Measurements from ENCODE around the gene F2RL3. TPM values are rescaled to one million over a fixed set of nuclear protein-coding genes. Genes with fewer than 3 reads are reported as not detected.

The F2RL3 gene
- total RNA-seq, 1 experiment from 2014 or later, result not detected

DNA sequence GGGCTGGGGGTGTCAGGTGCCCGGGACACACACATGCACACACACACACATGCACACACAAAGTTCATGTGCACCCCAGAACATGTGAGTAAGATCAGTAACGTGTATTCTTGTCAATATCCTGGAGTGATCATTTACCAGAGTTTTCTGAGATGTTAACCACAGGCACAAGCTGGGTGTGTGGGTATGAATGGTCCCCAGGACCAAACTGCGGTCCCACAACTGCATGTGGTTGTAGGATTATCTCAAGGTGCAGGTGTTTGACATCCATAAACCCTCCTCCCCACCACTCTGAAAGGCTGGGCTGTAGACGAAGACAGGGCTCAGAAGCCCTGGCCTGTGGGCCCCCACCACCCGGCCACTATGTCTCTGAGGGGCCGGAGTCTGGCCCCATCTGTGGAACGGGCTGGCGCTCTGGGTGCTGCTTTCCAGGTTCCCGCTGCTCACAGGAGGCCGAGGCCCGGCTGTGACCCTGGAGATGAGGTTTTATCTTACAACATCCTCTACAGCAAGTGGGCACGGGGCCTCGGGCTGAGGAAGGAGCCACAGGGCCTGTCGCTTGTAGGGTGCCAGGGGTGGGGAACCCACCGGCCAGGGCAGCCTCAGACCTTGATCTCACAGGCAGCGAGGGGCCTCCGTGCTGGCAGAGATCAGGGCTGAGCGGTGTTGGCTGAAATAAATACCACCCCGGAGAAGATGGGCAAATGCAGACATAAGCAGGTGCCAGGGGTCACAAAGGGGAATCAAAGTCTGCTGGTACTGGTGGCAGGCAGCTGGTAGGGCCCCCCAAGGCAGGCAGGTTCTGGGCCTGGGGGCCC lies 4.3 kb downstream of the F2RL3 start:
- no peak for DNase-seq (ENCODE audit: extremely low read depth, low read depth)

DNA sequence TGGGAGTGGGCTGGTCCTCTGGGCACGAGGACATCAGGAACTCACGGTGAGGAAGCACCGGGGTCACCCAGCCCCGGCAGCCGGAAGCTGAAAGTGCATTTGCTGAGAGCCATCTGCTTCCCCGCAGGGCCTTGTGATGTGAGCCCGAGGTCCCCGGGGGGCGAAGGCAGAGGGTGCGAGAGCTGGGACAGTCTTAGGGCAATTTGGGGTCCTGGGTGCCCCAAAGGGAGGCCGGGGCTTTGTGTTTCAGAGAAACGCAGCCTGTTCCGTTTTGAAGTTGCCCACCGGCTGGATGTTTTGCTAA lies 4.8 kb downstream of the F2RL3 start:
- DNase-seq (ENCODE audit: extremely low read depth, low read depth), result no peak

DNA sequence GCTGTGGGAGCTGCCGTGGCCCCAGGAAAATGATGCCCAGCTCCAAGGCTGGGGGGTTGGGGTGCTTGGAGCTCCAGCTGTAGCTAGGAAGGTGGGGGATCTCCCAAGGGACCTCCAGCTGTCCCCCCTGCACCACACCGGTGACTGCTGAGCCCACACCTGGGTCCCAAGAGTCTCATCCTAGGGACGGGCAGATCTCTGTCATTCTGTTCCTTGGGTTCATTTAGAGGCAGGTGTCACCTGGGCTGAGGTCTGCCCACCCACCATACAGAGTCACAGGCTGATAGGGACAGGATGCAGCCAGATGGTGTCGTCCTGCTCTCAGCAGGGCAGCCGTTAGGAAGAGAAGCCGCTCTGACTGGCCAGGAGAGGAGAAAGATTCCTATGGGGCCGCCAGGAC lies 5.3 kb downstream of the F2RL3 start:
- no peak for DNase-seq (ENCODE audit: extremely low read depth, low read depth)

DNA sequence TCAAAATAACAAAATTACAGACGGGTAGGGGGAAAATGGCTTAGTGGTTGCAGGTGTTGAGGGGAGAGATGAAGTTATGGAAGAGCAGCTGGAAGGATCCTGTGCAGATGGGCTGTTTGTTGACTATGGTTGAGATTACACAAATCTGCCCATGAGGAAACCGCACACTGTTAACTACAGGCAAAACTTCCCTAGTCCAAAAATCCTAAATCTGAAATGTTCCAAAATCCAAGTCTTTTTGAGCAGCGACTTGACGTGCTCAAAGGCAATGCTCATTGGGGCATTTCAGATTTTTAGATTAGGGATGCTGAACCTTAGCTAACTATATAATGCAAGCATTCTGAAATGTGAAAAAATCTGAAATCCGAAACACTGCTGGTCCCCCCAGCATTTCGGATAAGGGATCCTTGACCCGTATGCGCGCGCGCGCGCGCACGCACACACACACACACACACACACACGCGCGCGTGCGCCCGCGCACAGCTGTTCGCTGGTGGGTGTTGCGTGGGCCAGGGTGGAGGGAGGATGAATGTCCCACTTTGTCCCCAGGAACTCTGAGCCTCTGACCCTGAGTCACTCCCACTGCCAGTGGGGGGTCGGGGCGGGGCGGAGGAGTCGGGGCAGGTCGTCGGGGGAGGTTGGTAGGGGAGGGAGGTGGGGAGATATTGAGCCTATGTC lies 6.8 kb downstream of the F2RL3 start:
- DNase-seq (ENCODE audit: extremely low read depth, low read depth), result no peak

DNA sequence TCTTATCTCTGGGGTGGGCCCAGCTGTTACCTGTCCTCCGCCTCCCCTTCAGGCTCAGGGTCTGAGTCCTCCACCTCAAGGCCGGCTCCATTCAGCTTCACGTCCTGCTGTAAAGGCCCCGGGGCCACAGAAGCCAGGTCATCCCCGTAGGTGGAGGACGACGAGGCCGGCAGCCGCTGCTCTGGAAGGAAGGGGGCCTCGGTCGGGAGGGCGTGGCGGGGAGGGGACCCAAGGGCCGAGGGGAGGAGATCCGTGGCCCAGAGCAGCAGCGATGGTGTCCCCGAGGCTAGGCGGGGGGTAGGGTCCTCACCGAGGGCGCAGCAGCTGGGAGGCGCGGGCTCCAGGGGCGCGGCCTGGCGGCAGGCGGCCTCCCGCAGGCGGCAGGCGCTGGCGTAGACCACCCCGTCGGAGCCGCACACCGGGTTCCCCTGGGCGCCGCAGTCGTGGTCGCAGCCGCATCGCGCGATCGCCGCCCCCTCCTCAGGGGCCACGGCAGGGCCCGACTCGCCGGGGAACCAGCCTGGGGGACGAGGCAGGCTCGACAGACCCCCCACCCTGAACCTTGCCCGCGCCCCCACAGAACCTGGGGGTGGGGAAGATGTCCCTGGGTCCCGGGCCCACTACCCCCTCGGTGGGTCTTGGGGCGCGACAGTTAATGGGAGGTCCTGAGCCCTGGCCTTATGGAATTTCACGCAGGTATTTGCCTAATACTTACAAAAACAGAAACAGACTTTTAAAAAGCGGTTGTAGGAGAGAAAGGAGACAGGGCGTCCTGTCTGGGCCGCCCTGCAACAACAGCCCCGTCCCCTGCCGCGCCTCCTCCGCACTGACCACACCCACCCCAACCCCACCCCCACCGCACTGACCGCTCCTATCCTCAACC lies 7.6 kb downstream of the F2RL3 start:
- DNase-seq (ENCODE audit: extremely low read depth, low read depth), result no peak

DNA sequence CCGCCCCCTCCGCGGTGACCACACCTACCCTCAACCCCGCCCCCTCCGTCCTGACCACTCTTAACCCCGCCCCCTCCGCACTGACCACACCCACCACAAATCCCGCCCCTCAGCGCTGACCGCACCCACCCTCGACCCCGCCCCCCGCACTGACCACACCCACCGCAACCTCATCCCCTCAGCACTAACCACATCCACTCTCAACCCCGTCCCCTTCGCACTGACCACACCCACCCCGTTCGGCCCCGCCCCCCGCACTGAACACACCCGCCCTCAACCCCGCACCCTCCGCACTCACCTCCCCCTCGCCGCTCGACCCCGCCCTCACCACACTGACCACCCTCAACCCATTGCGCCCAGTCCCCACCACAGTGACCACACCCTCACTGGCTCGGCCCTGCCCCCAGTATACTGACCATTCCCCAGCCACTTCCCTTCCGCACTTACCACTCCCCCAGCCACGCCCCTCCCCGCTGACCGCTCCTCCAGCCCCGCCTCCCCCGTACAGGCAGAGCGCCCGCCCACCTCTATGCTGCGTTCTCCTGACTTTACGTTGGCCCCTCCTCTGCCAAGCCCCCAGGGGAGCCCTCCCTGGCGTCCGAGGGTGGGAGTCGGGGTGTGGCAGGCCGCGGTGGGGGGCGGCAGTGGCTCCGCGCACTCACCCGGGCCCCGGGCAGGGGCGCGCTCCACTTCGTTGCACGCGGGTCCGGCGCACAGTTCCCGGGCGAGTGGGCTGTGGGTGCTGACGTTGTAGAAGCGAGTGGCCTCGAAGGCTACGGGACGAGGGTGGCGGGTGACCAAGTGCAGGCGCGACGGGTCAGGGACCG lies 8.4 kb downstream of the F2RL3 start:
- DNase-seq (ENCODE audit: extremely low read depth, low read depth), result peak; percentile 16

DNA sequence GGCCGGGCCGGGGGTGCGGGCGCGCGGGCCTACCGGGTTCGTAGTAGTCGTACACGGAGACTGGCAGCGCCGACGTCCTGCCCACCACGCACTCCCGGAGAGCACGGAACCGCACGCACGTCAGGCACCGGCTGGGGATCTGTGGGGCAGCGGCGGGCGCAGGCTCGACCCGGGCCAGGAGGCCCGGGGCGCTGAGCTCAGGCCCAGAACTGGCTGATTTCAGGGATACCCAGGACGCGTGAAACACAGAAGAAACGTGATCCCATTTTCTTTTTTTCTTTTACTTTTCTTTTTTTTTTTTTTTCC lies 9.0 kb downstream of the F2RL3 start:
- no peak for DNase-seq (ENCODE audit: extremely low read depth, low read depth)

DNA sequence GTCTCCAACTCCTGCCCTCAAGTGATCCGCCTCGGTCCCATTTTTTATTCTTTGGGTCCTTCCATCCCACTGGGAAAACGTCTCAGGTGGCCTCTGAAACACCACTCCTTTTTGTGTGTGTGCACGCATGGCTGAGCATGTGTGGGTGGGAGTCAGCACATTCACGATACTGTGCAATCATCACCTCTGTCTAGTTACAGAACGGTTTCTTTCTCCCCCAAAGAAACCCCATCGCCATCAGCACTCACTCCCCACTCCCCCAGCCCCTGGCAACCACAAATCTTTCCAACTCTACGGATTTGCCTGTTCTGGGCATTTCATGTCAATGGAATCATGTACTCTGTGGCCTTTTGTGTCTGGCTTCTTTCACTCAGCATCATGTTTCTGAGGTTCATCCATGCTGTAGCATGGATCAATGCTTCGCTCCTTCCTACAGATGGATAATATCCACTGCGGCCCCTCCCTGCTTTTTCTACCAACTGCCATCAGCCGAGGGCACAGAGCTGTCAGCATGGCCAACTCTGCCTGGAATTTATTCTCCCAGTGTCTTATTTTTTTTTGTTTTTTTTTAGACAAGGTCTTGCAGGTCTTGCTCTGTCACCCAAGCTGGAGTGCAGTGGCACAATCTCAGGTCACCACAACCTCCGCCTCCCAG lies 9.7 kb downstream of the F2RL3 start:
- no peak for DNase-seq (ENCODE audit: extremely low read depth, low read depth)

DNA sequence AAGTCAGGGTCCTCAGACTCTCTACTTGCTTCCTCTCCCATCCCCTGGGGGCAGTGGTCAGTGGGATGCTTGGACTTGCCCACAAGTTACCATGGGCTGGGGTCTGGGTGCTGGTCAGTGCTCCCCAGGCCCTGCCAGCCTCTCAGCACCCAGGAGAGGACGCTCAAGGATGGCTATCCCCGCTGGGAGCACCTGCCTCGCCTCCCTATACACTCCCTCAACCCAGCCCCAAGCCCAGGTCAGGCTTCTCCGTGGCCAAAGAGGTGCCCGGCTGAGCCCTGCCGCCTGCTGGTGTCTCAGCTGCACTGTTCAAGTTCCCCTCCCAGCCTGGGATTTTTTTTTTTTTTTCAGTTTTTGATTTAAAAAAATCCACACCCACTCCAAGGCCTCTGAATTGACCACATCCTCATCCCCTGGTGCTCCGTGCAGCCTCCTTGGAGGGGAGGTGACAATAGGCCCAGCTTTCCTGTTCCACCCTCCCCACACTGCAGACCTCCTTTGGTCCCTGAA lies 10.8 kb downstream of the F2RL3 start:
- no peak for DNase-seq (ENCODE audit: extremely low read depth, low read depth)

DNA sequence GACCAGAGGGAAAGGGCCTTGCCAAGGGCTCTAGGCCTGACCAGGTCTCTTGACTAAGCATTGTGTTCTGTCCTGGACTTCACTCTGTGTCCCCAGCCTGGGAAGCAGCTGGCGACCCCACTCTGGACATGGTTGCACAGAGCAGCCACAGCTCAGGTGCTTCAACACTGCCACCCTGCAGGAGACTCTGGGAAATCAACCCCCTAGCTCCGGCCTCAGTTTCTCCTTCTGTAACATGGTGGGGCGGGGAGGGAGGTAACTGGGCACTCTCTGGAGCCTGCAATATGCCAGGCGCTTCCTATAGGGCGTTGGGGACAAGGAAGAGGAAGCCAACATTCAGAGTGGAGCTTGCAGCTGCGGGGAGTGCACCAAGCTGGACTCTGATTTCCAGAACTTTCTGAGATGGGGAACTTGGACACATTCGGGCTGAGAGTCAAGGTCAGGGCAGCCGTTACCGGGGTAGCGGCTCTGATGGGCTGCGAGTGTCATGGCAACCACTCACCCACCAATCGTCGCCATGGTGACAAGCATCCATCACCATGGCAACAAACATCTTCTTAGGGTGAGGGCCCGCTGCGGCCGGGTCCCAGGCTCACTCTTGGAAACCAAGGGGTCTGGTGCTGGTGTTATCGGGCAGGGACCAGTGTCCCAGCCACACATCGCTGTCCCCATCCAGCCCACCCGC lies 12.8 kb downstream of the F2RL3 start:
- no peak for DNase-seq (ENCODE audit: extremely low read depth, low read depth)

DNA sequence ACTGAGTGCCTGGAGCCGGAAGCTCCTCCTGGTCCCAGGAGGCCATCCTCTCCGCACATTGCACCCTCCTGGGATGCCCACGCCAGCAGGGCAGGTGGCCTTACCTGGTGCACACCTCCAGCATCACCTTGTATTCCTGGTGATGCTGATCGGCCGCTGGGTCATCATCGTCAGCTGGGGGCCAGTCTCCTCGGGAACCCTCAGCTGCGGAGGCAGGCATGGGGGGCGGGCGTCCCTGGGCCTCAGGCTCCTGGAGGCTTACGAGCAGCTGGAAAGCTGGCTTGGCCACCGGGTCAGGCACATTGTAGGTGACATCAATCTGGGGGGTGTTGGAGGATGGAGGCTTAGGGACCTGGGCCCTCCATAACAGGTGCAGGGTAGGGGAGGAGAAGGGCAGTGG lies 13.7 kb downstream of the F2RL3 start:
- DNase-seq (ENCODE audit: extremely low read depth, low read depth), result no peak

DNA sequence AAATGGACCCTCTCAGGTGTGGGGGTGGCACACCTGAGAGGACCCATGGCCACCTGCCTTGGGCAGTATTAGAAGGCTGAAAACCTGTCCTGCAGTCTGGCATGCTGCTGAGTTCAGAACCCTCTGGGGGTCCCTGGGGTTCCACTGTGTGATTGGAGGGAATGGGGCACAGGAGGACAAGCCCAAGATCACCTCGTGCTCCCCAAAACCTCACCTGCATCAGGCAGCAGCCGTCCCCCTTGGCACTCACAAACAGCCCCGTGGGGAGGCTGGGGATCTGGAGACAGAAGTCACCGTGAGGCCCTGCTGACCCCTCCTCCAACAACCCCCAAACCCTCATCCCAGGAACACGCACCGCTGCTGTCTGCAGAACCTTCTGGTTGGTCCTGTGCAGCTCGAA lies 14.5 kb downstream of the F2RL3 start:
- DNase-seq (ENCODE audit: extremely low read depth, low read depth), result no peak

DNA sequence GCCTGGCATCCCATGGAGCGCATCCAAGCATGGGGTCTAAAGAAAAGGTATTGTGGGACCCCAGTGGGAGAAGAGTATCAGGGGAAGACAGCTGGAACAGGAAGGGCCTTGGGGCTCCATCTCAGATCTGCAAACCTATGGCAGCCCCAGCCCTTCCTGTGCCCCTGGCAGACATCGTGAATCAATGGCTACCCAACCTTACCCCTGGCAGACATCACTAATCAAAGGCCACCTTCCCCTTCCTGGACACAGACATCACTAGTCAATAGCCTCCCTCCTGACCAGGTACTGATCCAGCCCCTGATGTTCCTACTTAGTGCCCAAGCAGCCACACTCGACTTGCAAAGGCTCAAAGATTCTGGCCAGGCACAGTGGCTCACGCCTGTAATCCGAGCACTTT lies 15.8 kb downstream of the F2RL3 start:
- no peak for DNase-seq (ENCODE audit: extremely low read depth, low read depth)

DNA sequence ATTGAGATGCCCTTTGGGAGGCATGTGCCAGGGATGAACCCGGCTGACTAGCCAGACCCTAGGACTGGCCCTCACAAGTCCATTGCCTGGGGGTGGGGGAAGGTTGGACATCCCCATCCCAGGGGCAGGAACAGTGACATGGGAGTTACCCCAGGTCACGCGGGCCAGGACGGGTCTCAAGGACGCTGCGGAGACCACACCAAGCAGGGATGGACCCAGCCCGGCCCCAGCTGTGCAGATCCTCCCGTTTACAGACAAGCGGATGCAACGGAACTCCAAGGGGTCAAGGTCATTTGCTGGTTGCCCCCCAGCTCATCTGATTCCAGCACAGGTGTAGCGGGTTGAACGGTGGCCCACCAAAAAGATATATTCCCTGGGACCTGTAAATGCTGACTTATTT lies 20.0 kb downstream of the F2RL3 start:
- no peak for DNase-seq (ENCODE audit: extremely low read depth, low read depth)

DNA sequence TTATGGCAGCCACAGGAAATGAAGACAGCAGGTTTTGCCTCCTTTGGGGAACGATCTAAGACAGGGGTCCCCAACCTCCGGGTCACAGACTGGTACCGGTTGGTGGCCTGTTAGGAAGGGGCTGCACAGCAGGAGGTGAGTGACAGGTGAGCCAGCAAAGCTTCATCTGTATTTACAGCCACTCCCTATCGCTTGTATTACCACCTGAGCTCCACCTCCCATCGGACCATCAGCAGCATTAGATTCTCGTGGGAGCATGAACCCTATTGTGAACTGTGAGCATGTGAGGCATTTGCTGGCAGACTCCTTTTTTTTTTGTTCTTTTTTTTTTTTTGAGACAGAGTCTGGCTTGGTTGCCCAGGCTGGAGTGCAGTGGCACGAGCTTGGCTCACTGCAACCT lies 22.2 kb downstream of the F2RL3 start:
- DNase-seq (ENCODE audit: extremely low read depth, low read depth), result no peak

DNA sequence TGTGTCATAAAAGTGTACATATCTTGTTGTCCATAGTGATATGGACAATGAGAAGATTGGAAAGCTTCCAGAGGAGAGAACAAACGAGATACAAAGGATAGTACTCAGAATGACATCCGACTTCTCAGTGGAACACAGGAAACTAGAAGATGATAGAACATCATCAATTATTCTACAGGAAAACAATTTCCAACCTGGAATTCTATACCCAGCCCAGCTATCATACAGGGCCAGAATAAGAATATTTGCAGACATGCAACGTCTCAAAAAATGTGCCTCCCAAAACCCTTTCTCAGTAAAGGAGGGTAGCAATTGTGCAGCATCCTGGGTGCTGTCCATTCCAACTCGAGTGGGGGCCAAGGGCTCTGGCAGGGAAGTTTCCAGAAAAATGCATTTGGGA lies 24.0 kb downstream of the F2RL3 start:
- DNase-seq (ENCODE audit: extremely low read depth, low read depth), result no peak

DNA sequence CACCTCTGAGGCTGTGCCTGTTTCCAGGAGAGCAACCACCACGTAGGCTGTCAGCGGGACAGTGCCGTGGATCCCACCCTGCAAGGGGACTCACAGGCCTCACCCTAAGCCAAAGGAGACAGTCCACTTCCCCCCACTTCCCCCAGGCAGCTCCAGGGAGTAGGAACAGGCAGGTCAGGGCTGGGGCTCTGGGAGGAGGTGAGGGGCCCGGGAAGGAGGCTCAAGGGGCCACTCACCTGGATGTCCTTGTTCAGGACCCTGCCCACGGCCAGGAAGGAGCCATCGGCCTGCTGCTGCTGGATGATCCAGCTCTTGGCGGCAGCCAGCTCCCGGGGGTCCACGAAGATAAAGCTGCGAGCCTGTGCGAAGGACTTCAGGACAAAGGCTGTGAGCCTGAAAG lies 25.6 kb downstream of the F2RL3 start:
- no peak for DNase-seq (ENCODE audit: extremely low read depth, low read depth)

DNA sequence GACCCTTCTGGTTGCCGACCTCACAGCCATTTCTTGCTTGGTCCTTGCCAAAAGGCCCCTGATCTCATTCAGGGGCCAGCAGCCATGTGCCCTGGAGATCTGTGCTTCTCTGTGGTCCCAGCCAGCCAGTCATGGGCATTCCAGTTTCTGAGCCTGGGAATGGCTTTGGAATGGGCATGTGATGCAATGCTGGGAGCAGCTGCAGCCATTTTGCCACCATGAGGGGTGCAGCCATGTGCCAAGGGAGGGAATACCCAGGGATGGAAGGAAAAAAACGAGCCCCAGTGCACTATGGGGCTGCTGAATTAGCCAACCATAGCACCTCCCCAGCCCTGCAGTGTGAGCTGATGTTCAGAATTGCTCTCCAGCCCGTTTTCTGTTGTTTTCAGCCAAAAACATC lies 26.3 kb downstream of the F2RL3 start:
- no peak for DNase-seq (ENCODE audit: extremely low read depth, low read depth)

DNA sequence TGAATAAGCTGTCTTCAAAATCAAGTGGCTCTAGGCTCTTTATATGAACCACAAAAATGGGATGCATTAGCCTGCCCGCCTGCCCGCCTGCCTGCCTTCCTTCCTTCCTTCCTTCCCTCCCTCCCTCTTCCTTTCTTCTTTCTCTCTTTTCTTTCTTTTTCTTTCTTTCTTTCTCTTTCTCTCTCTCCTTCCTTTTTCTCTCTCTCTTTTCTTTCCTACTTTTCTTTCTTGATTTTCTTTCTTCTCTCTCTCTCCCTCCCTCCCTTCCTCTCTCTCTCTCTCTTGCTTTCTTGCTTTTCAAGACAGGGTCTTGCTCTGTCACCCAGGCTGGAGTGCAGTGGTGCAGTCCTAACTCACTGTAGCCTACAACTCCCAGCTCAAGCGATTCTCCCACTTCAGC lies 26.9 kb downstream of the F2RL3 start:
- no peak for DNase-seq (ENCODE audit: extremely low read depth, low read depth)

DNA sequence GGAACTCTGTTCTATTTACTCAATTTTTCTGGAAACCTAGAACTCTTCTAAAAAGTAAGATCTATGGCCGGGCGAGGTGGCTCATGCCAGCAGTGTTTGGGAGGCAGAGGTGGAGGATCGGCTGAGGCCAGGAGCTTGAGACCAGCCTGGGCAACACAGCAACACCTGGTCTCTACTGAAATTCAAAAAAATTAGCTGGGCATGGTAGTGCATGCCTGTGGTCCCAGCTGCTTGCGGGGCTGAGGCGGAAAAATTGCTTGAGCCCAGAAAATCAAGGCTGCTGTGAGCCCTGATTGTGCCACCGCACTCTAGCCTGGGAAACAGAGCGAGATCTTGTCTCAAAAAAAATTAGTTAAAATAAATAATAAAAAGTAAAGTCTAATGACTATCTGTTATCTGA lies 28.6 kb downstream of the F2RL3 start:
- no peak for DNase-seq (ENCODE audit: extremely low read depth, low read depth)
